ENCODE data around the gene BCL7A.
"Not testable (repeated sequence)": the region's sequence is repeated elsewhere in the genome, so short reads cannot be mapped to it uniquely, and the experiment has no call there.

Gene BCL7A

DNA sequence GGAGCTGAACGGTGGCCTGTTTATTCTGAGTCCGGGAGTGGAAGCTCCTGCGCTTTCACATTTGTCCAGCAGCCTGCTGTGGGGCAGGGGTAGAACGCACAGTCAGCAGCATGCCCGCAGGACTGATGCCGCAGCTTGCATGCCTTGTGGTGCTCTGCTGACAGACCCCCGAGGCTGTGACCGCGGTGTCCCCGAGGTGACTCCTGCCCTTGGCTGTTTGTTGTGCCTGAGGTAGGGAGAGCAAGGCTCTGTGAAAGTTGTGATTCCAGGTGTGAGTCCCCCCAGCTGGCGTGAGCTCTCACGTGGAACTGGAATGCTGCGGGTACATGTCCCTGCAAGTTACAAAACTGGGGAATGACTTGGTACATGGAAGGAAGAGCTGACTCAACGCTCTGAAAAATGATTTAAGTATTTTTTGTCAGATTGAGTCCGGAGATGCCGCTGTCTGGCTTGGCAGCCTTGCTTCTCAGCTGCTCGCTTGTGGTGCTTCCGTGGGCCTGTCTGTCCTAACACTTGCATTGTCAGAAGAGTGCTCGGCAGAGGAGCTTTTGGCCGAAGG, 75.0 kb downstream of the BCL7A start:
- DNase-seq: no peak

DNA sequence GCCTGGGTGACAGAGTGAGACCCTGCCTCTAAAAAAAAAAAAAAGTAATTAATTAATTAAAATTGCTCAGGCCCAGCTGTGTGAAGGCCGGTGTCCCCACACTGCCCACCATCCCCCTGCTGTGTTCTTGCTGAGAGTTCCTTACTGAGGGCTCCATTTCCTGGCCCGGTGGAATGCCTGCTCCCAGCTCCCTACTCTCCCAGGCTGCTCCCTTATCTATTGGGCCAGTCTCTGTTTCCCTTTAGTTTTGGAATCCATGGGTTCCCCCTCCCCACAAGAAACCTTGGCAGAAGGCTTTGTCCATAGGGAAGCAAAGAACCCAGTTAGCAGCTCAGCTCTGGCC, 75.9 kb downstream of the BCL7A start:
- DNase-seq: no peak

DNA sequence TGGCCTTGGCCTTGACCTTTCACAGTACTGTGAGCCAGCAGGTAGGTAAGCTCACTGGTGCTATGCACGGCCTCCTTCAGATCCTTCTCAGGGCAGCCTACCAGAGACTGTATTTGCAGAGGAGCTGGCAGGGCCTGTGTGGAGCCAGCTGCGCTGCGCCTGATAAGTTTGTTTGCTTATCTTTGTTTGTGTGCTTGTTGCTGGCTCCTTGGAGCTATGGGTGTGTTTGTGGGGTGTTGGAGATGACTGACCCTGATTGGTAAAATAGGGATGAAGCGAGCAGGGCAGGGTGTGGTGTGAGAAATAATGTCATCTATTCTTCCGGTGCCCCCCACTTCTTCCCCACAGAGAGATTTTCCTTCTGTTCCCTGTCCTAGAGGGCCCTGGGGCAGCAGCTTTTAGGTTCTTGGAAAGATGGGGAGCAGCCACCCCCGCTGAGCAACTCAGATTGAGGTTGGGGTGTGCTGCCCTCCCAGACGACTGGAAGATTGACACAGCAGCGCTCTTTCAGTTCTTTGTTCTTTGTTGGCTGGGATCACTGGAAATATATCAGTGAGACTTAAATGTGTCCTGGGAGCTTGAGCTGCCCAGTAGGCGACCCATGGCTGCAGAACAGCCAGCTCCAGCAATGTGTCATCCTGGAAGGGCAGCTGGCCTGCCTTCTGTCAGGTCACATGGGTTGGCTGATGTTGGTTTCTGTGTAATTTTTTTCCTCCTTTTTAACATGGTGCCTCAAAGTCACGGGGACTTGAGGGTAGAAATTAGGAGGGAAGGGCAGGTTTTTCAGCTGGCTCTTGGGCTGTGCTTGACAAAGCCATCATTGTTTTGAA, 76.5 kb downstream of the BCL7A start:
- DNase-seq: no peak

DNA sequence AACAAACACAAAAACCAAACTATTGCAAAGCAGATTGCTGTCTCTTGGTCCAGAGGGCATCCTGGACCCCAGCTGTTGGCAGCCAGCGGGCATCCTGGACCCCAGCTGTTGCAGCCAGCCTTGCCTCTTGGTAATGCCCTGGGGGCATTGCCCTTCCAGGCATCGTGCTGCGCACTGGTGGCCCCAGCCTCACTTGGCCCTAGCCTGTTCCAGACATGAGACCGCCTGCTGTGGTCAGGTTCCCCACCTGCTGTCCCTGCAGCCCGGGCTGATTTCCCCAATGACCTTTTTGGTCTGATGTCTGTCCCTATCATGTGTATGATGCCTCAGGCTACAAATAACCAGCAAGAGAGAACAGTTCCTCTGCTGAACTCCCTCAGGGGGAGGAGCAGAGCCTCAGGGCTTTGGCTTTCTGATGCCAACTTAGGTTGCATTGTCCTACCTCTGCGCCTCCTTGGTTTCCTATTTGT, 77.6 kb downstream of the BCL7A start:
- no peak for DNase-seq

DNA sequence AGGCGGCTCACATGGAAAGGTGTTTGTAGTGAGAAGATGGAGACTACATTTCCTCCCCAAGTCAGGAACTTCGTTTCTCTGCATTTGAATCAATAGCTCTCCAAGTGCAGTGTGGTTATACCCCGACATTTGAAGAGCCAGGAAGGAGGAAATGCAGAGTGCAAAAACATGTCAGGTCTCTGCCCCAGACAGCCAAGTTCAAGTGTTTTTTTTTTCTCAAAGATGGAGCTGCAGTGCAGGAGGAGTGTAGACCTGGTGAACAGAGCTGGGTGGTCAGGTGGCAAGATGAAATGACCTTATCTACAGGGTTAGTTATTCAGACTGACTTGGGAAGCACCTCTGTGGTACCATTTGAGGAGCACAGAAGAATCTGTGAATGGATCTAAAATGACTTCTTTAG, 78.2 kb downstream of the BCL7A start:
- DNase-seq: peak in 1 of 5 experiments; percentile 31

DNA sequence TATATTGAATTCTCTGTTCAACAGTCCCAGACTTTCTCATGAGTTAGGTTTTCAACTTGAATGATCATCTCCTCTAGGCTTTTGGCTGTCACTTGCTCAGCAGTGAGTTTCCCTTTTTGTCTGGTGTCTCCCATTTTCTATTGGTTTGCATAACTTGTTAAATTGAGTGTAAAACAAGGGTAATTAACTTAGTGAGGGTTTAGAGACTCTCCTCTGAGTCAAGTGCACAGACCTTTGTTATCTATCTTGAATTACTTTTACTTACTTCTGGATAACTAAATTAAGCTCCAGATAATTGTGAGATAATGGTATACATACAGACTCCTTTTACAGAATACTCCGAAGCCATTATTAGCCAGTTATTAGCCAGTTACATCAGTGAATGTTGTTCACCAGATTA, 78.9 kb downstream of the BCL7A start:
- DNase-seq: no peak

DNA sequence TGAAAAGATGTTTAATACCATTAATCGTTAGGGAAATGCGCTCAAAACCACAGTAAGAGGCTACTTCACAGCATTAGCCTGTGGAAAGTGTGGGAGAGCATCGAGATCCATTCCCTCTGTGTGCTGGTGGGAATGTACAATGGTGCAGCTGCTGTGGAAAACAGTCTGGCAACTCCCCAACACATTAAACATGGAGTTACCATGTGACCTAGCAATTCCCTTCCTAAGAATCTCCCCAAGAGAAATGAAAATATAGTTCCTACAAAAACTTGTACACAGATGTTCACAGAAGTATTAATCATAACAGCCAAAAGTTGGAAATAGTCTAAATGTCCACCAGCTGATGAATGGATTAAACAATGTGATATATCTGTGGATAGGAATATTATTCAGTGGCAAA, 80.6 kb downstream of the BCL7A start:
- no peak for DNase-seq

DNA sequence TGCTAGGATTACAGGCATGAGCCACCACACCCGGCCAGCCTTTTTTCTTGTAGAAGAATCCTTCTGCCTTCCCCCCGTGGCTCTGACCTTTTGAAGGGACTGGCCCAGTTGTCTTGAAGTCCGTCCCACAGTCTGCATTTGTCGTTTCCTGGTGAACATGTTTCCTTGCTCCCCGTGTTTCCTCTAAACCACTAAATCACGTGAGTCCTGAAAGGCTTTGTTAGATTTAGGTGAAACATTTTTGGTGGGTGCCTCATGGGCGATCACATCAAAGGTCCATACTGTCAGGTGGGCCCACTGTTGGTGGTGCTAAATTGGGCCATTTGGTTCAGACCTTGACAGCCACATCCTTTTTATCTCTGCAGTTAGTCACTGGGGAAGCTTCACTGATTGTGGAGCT, 83.2 kb downstream of the BCL7A start:
- peak in 1 of 5 experiments; percentile 22 for DNase-seq

DNA sequence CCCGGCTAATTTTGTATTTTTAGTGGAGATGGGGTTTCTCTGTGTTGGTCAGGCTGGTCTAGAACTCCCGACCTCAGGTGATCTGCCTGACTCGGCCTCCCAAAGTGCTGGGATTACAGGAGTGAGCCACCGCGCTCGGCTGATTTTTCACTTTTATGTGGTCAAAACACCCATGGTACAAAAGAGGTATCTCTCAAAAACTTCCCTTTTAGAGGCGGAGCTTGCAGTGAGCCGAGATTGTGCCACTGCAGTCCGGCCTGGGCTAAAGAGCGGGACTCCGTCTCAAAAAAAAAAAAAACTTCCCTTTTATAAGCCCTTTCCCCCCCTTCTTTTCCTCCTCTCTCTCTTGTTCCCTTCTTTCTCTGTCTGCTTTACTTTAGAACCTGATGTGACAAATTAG, 83.8 kb downstream of the BCL7A start:
- DNase-seq: not testable (repeated sequence)

DNA sequence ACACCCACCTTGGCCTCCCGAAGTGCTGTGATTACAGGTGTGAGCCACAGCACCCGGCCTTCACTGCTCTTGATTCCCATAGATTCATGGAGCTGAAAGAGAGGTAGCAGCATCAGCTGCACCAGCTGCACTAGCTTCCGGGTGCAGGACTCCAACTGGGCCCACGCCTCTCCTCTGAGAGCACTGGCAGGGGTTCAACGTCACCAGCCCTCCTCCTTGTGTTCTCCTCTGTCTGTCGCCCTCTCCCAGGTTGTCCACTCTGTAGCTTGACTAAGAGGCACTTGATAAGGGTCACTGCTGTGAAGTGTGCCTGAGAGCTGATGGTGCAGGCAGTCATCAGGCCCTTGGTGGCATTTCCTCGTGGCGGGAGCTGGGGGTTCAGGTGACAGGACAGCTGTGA, 85.2 kb downstream of the BCL7A start:
- no peak for DNase-seq

DNA sequence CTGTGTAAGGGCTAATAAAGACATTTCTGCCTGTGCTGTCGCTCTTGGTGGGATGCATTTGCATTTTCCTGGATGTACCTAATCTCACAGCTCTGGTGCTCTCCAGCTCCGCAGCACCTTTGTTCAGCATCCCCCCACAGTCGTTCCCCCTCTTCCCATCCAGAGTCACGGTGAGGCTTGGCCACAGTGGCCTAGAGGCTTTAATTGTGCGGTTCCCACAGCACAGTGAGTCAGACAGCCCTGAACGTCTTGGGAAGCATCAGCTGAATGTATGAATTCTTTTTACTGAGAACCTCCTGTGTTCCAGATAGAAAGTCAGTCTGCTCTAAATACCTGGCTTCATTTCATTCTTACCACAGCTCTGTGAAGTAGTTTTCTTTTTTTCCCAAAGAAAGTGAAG, 85.6 kb downstream of the BCL7A start:
- DNase-seq: no peak

DNA sequence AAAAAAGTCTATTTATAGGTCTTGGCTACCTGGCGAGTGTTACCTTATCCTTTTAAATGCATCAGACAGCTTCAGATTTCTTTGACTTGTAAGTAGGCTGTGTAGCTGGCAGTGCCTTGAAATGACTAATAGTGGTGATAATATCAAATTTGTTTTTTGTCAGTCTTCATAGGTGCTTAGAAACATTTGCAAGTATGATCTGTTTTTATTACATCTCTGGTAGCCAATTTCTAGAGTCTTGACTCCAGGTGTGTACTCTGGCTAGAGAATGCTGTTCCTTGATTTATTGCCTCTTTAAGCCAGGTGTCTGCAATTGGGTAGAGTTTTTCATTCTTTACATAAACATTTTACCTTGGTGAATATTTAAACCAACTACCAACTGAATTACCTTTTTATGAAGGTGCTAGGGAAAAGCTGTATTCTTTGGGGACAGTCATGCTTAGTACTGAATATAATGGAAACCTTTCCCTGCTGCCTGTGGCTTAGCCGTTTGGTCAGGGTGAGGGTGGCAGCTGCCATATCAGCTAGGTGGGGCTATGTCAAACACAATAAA, 89.5 kb downstream of the BCL7A start:
- DNase-seq: peak in 1 of 5 experiments; percentile 60
